ENCODE data around the gene CHAF1A. TPM values are rescaled to one million over a fixed set of nuclear protein-coding genes. Genes with fewer than 3 reads are reported as not detected.

Gene CHAF1A
- total and polyA plus RNA-seq, 2 of the 8 experiments (the other 6 are each of a cell fraction or from before 2014, with no cell fraction given) = 122 to 147 TPM

GRCh38 chr19:4429256-4429655 lies 26.8 kb downstream of the CHAF1A start:
- CTCF ChIA-PET (ENCODE audit: partially characterized antibody) = interaction anchor here (0.5 to 1.8 kb wide), 6 partner anchors 18 to 602 kb away, joined by 3 to 6 read pairs (median 3); partner anchors contain the start of gene SH3GL1
- POLR2A ChIA-PET (ENCODE audit: partially characterized antibody) = interaction anchor here (0.6 to 58.1 kb wide), 4 partner anchors 5 to 336 kb away, joined by 3 to 1590 read pairs (median 796); partner anchors contain the start of genes CHAF1A, SH3GL1 and UBXN6
- no peak overlapping the region for H2BK120ac ChIP-seq (replicated peaks; ENCODE audit: low read depth, low read length)
- H3K9ac ChIP-seq (replicated peaks in 1 of 4; ENCODE audit: extremely low read depth in 1 of 4, low read depth in 3 of 4, low read length in 3 of 4) = no peak overlapping the region
- H3K23ac ChIP-seq (ENCODE audit: insufficient read length) = no peak overlapping the region
- WGBS, 2 experiments (ENCODE audit: extremely low coverage in 1 of 2, insufficient coverage in 1 of 2, insufficient read length in 1 of 2, insufficient replicate concordance in 2 of 2, low coverage in 1 of 2, low lambda C conversion rate in 2 of 2, missing lambda C conversion rate in 1 of 2) = 91% methylated on average over 16 of the region's 16 CpGs; no CpG with 5 or more reads in 1 of the 2 experiments
- no peak overlapping the region for H2BK15ac ChIP-seq (ENCODE audit: low read length)
- H4K91ac ChIP-seq (replicated peaks; ENCODE audit: insufficient read length, low read length) = no peak overlapping the region
- no peak overlapping the region for H2AFZ ChIP-seq (ENCODE audit: low read length)
- H3K4ac ChIP-seq (replicated peaks; ENCODE audit: insufficient read length, low read depth, low read length) = no peak overlapping the region
- H2AK5ac ChIP-seq (ENCODE audit: low read depth, low read length) = no peak overlapping the region
- no peak overlapping the region for H3K56ac ChIP-seq (replicated peaks; ENCODE audit: insufficient read length, low read depth, low read length)
- H3K27ac ChIP-seq (ENCODE audit: low read depth, low read length) = no peak overlapping the region
- H3K18ac ChIP-seq (ENCODE audit: extremely low read depth, low read length) = no peak overlapping the region
- H3K23me2 ChIP-seq (ENCODE audit: low read depth, low read length) = no peaks in the 10 kb centered on the region
- H2BK20ac ChIP-seq (ENCODE audit: low read length) = no peak overlapping the region
- H3K9me3 ChIP-seq (ENCODE audit: insufficient read depth in 2 of 2, low read depth in 1 of 2, low read length in 1 of 2) = no peaks in the 10 kb centered on the region
- H3K36me3 ChIP-seq (ENCODE audit: control insufficient read depth in 2 of 4, insufficient read depth in 4 of 4, low read length in 3 of 4) = peaks cover 54 to 85% (median 71%) of the 10 kb centered on the region in 4 experiments
- H4K8ac ChIP-seq (ENCODE audit: extremely low read depth, insufficient read depth, low read length) = no peak overlapping the region
- H4K20me1 ChIP-seq (replicated peaks in 1 of 2; ENCODE audit: control insufficient read depth in 1 of 2, insufficient read depth in 2 of 2, low read length in 2 of 2) = peaks cover 2 to 21% of the 10 kb centered on the region in 2 experiments
- H2BK5ac ChIP-seq (ENCODE audit: low read depth, low read length) = no peak overlapping the region
- no peak overlapping the region for H3K4me3 ChIP-seq (ENCODE audit: extremely low read depth in 1 of 4, insufficient read depth in 2 of 4, low read depth in 3 of 4, low read length in 4 of 4)
- no peaks in the 10 kb centered on the region for H3K27me3 ChIP-seq (replicated peaks in 1 of 4; ENCODE audit: control insufficient read depth in 3 of 4, extremely low read depth in 1 of 4, insufficient read depth in 3 of 4, low read length in 3 of 4)
- 0 out of 4 replicates have a peak, but pooled peaks cover 0 to 4% of the 10 kb centered on the region in 2 experiments for H3K79me2 ChIP-seq (ENCODE audit: control insufficient read depth in 1 of 2, insufficient read depth in 2 of 2, low read length in 2 of 2)
- H2BK12ac ChIP-seq (ENCODE audit: low read depth, low read length) = no peak overlapping the region
- H3K14ac ChIP-seq (ENCODE audit: insufficient read length) = no peak overlapping the region
- FAIRE-seq (no peak), DNase-seq (ENCODE audit: low read depth in 1 of 2, low spot score in 2 of 2) (no peak)
- H3K79me1 ChIP-seq (ENCODE audit: low read depth, low read length) = no peaks in the 10 kb centered on the region; the same call in none of the 2 replicates
- no peaks in the 10 kb centered on the region for H3K4me1 ChIP-seq (replicated peaks in 1 of 4; ENCODE audit: control insufficient read depth in 3 of 4, insufficient read depth in 4 of 4, low read length in 3 of 4)
- TF ChIP-seq MAFK (IDR thresholded peaks at IDR 0.05; ENCODE audit: low read depth, low read length) (no peak), EGR1 (IDR thresholded peaks at IDR 0.05; ENCODE audit: borderline replicate concordance, low read depth, low read length) (no peak), ZNF274 (IDR thresholded peaks at IDR 0.05; ENCODE audit: borderline replicate concordance, extremely low read depth, low read length) (no peak), BRCA1 (IDR thresholded peaks at IDR 0.05; ENCODE audit: low read depth, low read length) (no peak), BACH1 (IDR thresholded peaks at IDR 0.05; ENCODE audit: low read length) (no peak), MAX (IDR thresholded peaks at IDR 0.05) (no peak), JUND (IDR thresholded peaks at IDR 0.05; ENCODE audit: low read length) (no peak), SIN3A (conservative IDR thresholded peaks at IDR 0.05 in 1 of 2, IDR thresholded peaks at IDR 0.05 in 1 of 2; ENCODE audit: low read depth in 1 of 2, low read length in 2 of 2) (no peak), TAF7 (optimal IDR thresholded peaks at IDR 0.05; ENCODE audit: borderline replicate concordance, low read depth, low read length) (no peak)
- TF ChIP-seq, protein P1, sequence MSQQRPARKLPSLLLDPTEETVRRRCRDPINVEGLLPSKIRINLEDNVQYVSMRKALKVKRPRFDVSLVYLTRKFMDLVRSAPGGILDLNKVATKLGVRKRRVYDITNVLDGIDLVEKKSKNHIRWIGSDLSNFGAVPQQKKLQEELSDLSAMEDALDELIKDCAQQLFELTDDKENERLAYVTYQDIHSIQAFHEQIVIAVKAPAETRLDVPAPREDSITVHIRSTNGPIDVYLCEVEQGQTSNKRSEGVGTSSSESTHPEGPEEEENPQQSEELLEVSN (IDR thresholded peaks at IDR 0.05) = no peak
- no peak overlapping the region for H4K5ac ChIP-seq (ENCODE audit: insufficient read length, low read depth, low read length)
- no peak overlapping the region for H3K4me2 ChIP-seq (ENCODE audit: insufficient read depth in 1 of 2, low read depth in 2 of 2, low read length in 2 of 2)
